ENCODE results near the gene CCR7. TPM values are rescaled to one million over a fixed set of nuclear protein-coding genes. Genes with fewer than 3 reads are reported as not detected.
A peak's percentile ranks its signal among the peaks of the same experiment; 100 is the strongest.

The CCR7 gene, protein sequence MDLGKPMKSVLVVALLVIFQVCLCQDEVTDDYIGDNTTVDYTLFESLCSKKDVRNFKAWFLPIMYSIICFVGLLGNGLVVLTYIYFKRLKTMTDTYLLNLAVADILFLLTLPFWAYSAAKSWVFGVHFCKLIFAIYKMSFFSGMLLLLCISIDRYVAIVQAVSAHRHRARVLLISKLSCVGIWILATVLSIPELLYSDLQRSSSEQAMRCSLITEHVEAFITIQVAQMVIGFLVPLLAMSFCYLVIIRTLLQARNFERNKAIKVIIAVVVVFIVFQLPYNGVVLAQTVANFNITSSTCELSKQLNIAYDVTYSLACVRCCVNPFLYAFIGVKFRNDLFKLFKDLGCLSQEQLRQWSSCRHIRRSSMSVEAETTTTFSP
- polyA plus RNA-seq (2011; rRNA removed) (1.4 and 1.9 TPM in 2 replicates), polyA plus RNA-seq (2017; fragmentation: RNase III; extraction: RNeasy Plus Mini Kit Qiagen cat#74134 plus additional on column Dnase treatment) (0.72 to 0.84 TPM (median 0.76 TPM) in 3 replicates), polyA minus RNA-seq (2011; rRNA and poly(A)+ RNA removed) (1.7 and 3.3 TPM in 2 replicates)
- 0.79 and 1.5 TPM in 2 replicates for polyA plus RNA-seq (2012; cell fraction: cytosol; rRNA removed)
- 3.0 and 3.2 TPM in 2 replicates for polyA plus RNA-seq (2012; cell fraction: nucleus; rRNA removed)

DNA sequence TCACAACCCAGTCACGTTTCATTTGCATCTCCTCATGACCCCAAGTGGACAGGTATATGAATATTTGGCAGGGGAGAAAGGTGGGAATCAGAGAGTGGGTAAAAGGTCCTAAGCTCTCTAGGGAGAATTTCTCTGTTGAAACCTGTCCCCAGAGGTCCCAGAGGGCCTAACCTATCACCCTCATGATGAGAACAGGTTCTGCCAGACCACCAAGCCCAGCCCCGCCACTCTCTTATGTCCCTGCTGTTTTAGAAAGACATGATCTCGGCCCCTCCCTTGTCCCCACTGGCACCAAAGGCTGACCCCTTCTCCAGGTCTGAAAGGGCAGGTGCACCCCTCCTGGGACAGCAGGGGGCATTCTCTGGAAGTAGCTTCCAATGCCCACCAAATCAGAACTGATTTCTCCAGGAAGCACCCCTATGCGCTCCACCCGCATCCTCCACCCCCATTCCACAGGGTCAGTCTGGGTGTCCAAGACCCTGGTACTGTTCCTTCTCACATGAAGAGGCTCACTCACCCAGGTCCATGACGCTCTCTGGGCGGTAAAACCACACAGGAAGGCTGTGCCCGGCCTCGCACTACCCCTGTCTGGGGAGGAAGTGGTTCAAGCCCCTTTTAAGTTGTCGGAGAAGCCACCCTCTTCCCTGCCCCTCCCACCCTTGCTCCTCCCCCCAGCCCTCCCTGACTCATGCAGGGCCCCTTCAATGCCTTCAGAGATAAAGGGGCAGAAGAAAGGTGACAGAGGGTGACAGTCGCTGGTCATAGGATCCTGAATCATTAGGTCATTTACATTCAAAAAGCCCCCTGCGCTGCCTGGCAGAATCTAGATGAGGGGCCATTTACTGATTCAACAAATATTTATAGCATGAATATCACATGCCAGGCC, at the start of gene CCR7:
Gene CCR7 (minus strand): TSS at position 590 of the 886 bp plus-strand sequence. CDS start 63 bp downstream, at position 527.
- Histone ChIP-seq H3K4me3 (no peak within 1 kb of the TSS), H3K4me2 (no peak within 1 kb of the TSS), H3K4me1 (peaks cover 16% of the 10 kb centered on the region), H3K9me3 (peaks cover 22% of the 10 kb centered on the region), H3K27ac (peak within 1 kb of the TSS in 1 of 2 experiments; percentile 95; a peak in 1 of 6 replicates)
- DNase-seq (ENCODE audit: low read depth in 1 of 2, low spot score in 1 of 2): no peak
- ChIA-PET POLR2A (interaction anchor here (1.1 kb wide), 1 partner anchor 13 kb away, joined by 3 read pairs; no protein-coding TSS in a partner anchor), CTCF (interaction anchor here (1.5 to 26.0 kb wide), 3 partner anchors 30 to 125 kb away, joined by 3 to 1144 read pairs (median 169); partner anchors contain the start of gene IGFBP4)
- FAIRE-seq: no peak
- no peak for TF ChIP-seq RFX5 (IDR thresholded peaks at IDR 0.05)
- no peak for TF ChIP-seq RNF2 (IDR thresholded peaks at IDR 0.05; ENCODE audit: borderline replicate concordance, low read depth)
- no peak for TF ChIP-seq RAD21 (conservative IDR thresholded peaks at IDR 0.05 in 1 of 2, IDR thresholded peaks at IDR 0.05 in 1 of 2)
- TF ChIP-seq CHD4 (IDR thresholded peaks at IDR 0.05; ENCODE audit: borderline replicate concordance): no peak
- TF ChIP-seq RARB (CRISPR knock-in tag; IDR thresholded peaks at IDR 0.05): no peak
- no peak for TF ChIP-seq MYC (IDR thresholded peaks at IDR 0.05; ENCODE audit: borderline replicate concordance, low read length)
- TF ChIP-seq, protein P1, sequence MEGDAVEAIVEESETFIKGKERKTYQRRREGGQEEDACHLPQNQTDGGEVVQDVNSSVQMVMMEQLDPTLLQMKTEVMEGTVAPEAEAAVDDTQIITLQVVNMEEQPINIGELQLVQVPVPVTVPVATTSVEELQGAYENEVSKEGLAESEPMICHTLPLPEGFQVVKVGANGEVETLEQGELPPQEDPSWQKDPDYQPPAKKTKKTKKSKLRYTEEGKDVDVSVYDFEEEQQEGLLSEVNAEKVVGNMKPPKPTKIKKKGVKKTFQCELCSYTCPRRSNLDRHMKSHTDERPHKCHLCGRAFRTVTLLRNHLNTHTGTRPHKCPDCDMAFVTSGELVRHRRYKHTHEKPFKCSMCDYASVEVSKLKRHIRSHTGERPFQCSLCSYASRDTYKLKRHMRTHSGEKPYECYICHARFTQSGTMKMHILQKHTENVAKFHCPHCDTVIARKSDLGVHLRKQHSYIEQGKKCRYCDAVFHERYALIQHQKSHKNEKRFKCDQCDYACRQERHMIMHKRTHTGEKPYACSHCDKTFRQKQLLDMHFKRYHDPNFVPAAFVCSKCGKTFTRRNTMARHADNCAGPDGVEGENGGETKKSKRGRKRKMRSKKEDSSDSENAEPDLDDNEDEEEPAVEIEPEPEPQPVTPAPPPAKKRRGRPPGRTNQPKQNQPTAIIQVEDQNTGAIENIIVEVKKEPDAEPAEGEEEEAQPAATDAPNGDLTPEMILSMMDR (IDR thresholded peaks at IDR 0.05): no peak
- no peak for TF ChIP-seq ZNF302 (CRISPR knock-in tag; IDR thresholded peaks at IDR 0.05)
- no peak for TF ChIP-seq CEBPB (IDR thresholded peaks at IDR 0.05)
- TF ChIP-seq HOXA7 (CRISPR knock-in tag; IDR thresholded peaks at IDR 0.05): no peak
- no peak for TF ChIP-seq HOXB13 (CRISPR knock-in tag; IDR thresholded peaks at IDR 0.05; ENCODE audit: low read depth)
- ATAC-seq: no peak
- WGBS (ENCODE audit: missing lambda C conversion rate): 87% methylated on average over 12 of the region's 12 CpGs

GRCh38 chr17:40614431-40615067, 49.3 kb upstream of the CCR7 start:
- no peak overlapping the region for H3K4me2 ChIP-seq
- no peak for TF ChIP-seq ZC3H11A (IDR thresholded peaks at IDR 0.05)
- TF ChIP-seq NR3C1 (IDR thresholded peaks at IDR 0.05): no peak
- no peak for TF ChIP-seq NPAS2 (CRISPR knock-in tag; IDR thresholded peaks at IDR 0.05; ENCODE audit: borderline replicate concordance)
- no peak for TF ChIP-seq GATA3 (IDR thresholded peaks at IDR 0.05; ENCODE audit: borderline replicate concordance)
- no peak for TF ChIP-seq MAX (IDR thresholded peaks at IDR 0.05)
- TF ChIP-seq EHMT2 (IDR thresholded peaks at IDR 0.05; ENCODE audit: low read depth): no peak
- TF ChIP-seq CHD4 (IDR thresholded peaks at IDR 0.05; ENCODE audit: borderline replicate concordance): no peak
- ChIA-PET POLR2A (interaction anchor here (0.6 kb wide), 1 partner anchor 30 kb away, joined by 3 read pairs; no protein-coding TSS in a partner anchor), CTCF (interaction anchor here (0.6 to 20.0 kb wide), 50 partner anchors 8 to 1053 kb away, joined by 3 to 304 read pairs (median 5); no protein-coding TSS in a partner anchor)
- DNase-seq (ENCODE audit: low read depth in 1 of 2, low spot score in 1 of 2): no peak
- H3K9me3 ChIP-seq: no peaks in the 10 kb centered on the region
- no peak for FAIRE-seq
- ATAC-seq: no peak
- H3K4me3 ChIP-seq: no peak overlapping the region
- peak overlapping the region in 1 of 2 experiments; percentile 26; a peak in 1 of 6 replicates for H3K27ac ChIP-seq
- H3K4me1 ChIP-seq: peaks cover 9% of the 10 kb centered on the region
- WGBS (ENCODE audit: missing lambda C conversion rate): 86% methylated on average over 13 of the region's 13 CpGs
